Activated CD8-positive, alpha-beta memory T cell treated with anti-CD3 and anti-CD28 coated beads, Interleukin-2, amount 50 U/mL, for 4 hours (primary cell): ENCODE measurements around the gene UNC5B.

Source experiments
- DNase-seq: peaks from one replicate; pipeline ENCODE4 v3.0.0-alpha.2; 2020

UNC5B gene

GRCh38 chr10:71302874-71303568 lies 90.7 kb downstream of the UNC5B start:
- DNase-seq: no peak

GRCh38 chr10:71303569-71303907 lies 91.2 kb downstream of the UNC5B start:
- DNase-seq: no peak

- DNase-seq: no peak
Measured at GRCh38 chr10:71304914-71305313, 92.5 kb downstream of the UNC5B start.

- no peak for DNase-seq
Measured at GRCh38 chr10:71306979-71307378, 94.6 kb downstream of the UNC5B start.

GRCh38 chr10:71307469-71308085 lies 95.2 kb downstream of the UNC5B start:
- DNase-seq: no peak

- no peak for DNase-seq
Measured at GRCh38 chr10:71308244-71308643, 95.9 kb downstream of the UNC5B start.

GRCh38 chr10:71308985-71309384 lies 96.6 kb downstream of the UNC5B start:
- DNase-seq: no peak

- DNase-seq: no peak
Measured at GRCh38 chr10:71309919-71310318, 97.5 kb downstream of the UNC5B start.

GRCh38 chr10:71312220-71312619 lies 99.8 kb downstream of the UNC5B start:
- no peak for DNase-seq

GRCh38 chr10:71312811-71313789 lies 100.7 kb downstream of the UNC5B start:
- no peak for DNase-seq

GRCh38 chr10:71314028-71314693 lies 101.8 kb downstream of the UNC5B start:
- peak; percentile 62 for DNase-seq

- no peak for DNase-seq
Measured at GRCh38 chr10:71314694-71315225, 102.4 kb downstream of the UNC5B start.

- no peak for DNase-seq
Measured at GRCh38 chr10:71316056-71316785, 103.9 kb downstream of the UNC5B start.

GRCh38 chr10:71316786-71317160 lies 104.4 kb downstream of the UNC5B start:
- DNase-seq: no peak

GRCh38 chr10:71317739-71318138 lies 105.4 kb downstream of the UNC5B start:
- DNase-seq: no peak

GRCh38 chr10:71319042-71319799 lies 106.9 kb downstream of the UNC5B start, which contains the start of gene SLC29A3:
TSS of gene SLC29A3 (plus strand) at chr10:71319259. CDS start at chr10:71319310, 51 bp downstream.
- peak; percentile 82 for DNase-seq

GRCh38 chr10:71319800-71320392 lies 107.5 kb downstream of the UNC5B start:
- DNase-seq: no peak

GRCh38 chr10:71320592-71320991 lies 108.2 kb downstream of the UNC5B start:
- DNase-seq: no peak

- no peak for DNase-seq
Measured at GRCh38 chr10:71321386-71321785, 109.0 kb downstream of the UNC5B start.

- no peak for DNase-seq
Measured at GRCh38 chr10:71323407-71323806, 111.0 kb downstream of the UNC5B start.

GRCh38 chr10:71324743-71325142 lies 112.4 kb downstream of the UNC5B start:
- no peak for DNase-seq
